SU-DHL-6 (cell line): ENCODE measurements around the gene ITPA.
"Not testable (repeated sequence)": the region's sequence is repeated elsewhere in the genome, so short reads cannot be mapped to it uniquely, and the experiment has no call there.

Source experiments
- H2AFZ ChIP-seq: fragments of 200-600 bp; sonication (generic); 2 replicates; pipeline ENCODE4 v1.6.1; 2014; ENCODE audit warnings: low read depth, mild to moderate bottlenecking, moderate library complexity, mixed read lengths, antibody characterized with exemption, low read length; ENCODE audit not compliant: severe bottlenecking
- H3F3A ChIP-seq: fragments of 200-600 bp; shearing (Covaris generic); 2 replicates; pipeline ENCODE4 v1.6.0; 2016; ENCODE audit warnings: antibody characterized with exemption, mild to moderate bottlenecking; ENCODE audit not compliant: insufficient read depth
- H3K27ac ChIP-seq: fragments of 200-600 bp; sonication (generic); 2 replicates; pipeline ENCODE4 v1.5.1; 2016; ENCODE audit warnings: low read depth, mild to moderate bottlenecking, low read length, moderate library complexity, mixed read lengths
- H3K27me3 ChIP-seq: fragments of 200-600 bp; sonication (generic), shearing (Covaris generic); 2 replicates; pipeline ENCODE4 v1.6.0; 2014; ENCODE audit warnings: mild to moderate bottlenecking, low read length
- H3K36me3 ChIP-seq: fragments of 200-600 bp; sonication (generic); 2 replicates; pipeline ENCODE4 v1.6.1; 2014; ENCODE audit warnings: mild to moderate bottlenecking, low read length, mixed read lengths
- H3K4me2 ChIP-seq: fragments of 300-600, 200-600 bp; shearing (Covaris generic), sonication (generic); 2 replicates; pipeline ENCODE4 v1.6.0; 2014; ENCODE audit warnings: low read length, low read depth, mild to moderate bottlenecking; ENCODE audit not compliant: poor library complexity, severe bottlenecking
- H3K4me3 ChIP-seq: fragments of 200-600 bp; sonication (generic); 2 replicates; pipeline ENCODE4 v1.5.1; 2014; ENCODE audit warnings: antibody characterized with exemption, low read length, mild to moderate bottlenecking, mixed read lengths; ENCODE audit not compliant: insufficient read depth, poor library complexity, severe bottlenecking
- H3K79me2 ChIP-seq: fragments of 200-600 bp; sonication (generic); 2 replicates; pipeline ENCODE4 v1.6.1; 2014; ENCODE audit warnings: mild to moderate bottlenecking, low read length, moderate library complexity; ENCODE audit not compliant: insufficient read depth
- H3K9ac ChIP-seq: fragments of 200-600 bp; sonication (generic); 2 replicates; pipeline ENCODE4 v1.7.0; 2014; ENCODE audit warnings: mild to moderate bottlenecking, low read length
- H3K9me2 ChIP-seq: fragments of 200-600 bp; sonication (generic); replicated peaks from 2 replicates; pipeline ENCODE4 v1.6.1; 2014; ENCODE audit warnings: low read length; ENCODE audit not compliant: insufficient read depth
- H3K9me3 ChIP-seq: fragments of 200-600 bp; sonication (generic); 2 replicates; pipeline ENCODE4 v1.6.1; 2014; ENCODE audit warnings: low read length, mixed read lengths; ENCODE audit not compliant: insufficient read depth
- H4K20me1 ChIP-seq: fragments of 200-600 bp; sonication (generic); 2 replicates; pipeline ENCODE4 v1.6.1; 2014; ENCODE audit warnings: low read depth, mild to moderate bottlenecking, antibody characterized with exemption, low read length, moderate library complexity, mixed read lengths
- EZH2phosphoT487 ChIP-seq: fragments of 200-600 bp; sonication (generic), shearing (Covaris generic); conservative IDR thresholded peaks from 2 replicates; pipeline ENCODE4 v1.6.1; 2018; ENCODE audit warnings: mild to moderate bottlenecking, antibody characterized with exemption, low read length, moderate library complexity, mixed read lengths
- TF ChIP-seq, protein P1 (sequence below): fragments of 200-600 bp; sonication (generic); IDR thresholded peaks from one replicate; pipeline ENCODE4 v1.5.1; 2017; ENCODE audit warnings: antibody characterized with exemption, mild to moderate bottlenecking, low read length, moderate library complexity; ENCODE audit not compliant: insufficient read depth, poor library complexity, severe bottlenecking

The ITPA gene

DNA sequence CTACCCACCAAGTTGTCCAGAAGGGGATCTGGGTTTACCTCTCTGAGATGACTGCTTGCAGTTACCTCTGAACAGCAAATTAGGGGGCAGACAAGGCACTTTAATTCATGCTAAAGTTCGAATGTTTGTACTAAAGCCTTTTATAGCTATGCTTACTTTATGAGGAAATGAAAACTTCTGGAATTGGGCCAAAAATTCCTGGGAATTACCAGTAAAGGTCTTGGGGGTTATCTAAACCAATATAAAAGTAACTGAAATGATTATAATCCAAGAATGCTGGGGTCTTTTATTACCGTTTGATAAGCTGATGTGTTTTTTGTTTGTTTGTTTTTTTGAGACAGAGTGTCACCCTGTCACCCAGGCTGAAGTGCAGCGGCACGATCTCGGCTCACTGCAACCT is 28.0 kb upstream of the ITPA start:
- H3K4me2 ChIP-seq = no peak overlapping the region
- no peaks in the 10 kb centered on the region for H3K9me3 ChIP-seq
- H2AFZ ChIP-seq = no peak overlapping the region
- H4K20me1 ChIP-seq = no peaks in the 10 kb centered on the region
- TF ChIP-seq EZH2phosphoT487 = no peak
- TF ChIP-seq, protein P1, sequence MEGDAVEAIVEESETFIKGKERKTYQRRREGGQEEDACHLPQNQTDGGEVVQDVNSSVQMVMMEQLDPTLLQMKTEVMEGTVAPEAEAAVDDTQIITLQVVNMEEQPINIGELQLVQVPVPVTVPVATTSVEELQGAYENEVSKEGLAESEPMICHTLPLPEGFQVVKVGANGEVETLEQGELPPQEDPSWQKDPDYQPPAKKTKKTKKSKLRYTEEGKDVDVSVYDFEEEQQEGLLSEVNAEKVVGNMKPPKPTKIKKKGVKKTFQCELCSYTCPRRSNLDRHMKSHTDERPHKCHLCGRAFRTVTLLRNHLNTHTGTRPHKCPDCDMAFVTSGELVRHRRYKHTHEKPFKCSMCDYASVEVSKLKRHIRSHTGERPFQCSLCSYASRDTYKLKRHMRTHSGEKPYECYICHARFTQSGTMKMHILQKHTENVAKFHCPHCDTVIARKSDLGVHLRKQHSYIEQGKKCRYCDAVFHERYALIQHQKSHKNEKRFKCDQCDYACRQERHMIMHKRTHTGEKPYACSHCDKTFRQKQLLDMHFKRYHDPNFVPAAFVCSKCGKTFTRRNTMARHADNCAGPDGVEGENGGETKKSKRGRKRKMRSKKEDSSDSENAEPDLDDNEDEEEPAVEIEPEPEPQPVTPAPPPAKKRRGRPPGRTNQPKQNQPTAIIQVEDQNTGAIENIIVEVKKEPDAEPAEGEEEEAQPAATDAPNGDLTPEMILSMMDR = no peak
- no peaks in the 10 kb centered on the region for H3K36me3 ChIP-seq
- no peak overlapping the region for H3K4me3 ChIP-seq
- no peaks in the 10 kb centered on the region for H3K9me2 ChIP-seq
- no peaks in the 10 kb centered on the region for H3K27me3 ChIP-seq
- no peaks in the 10 kb centered on the region for H3F3A ChIP-seq
- no peaks in the 10 kb centered on the region for H3K79me2 ChIP-seq
- H3K9ac ChIP-seq = no peak overlapping the region
- H3K27ac ChIP-seq = no peak overlapping the region

DNA sequence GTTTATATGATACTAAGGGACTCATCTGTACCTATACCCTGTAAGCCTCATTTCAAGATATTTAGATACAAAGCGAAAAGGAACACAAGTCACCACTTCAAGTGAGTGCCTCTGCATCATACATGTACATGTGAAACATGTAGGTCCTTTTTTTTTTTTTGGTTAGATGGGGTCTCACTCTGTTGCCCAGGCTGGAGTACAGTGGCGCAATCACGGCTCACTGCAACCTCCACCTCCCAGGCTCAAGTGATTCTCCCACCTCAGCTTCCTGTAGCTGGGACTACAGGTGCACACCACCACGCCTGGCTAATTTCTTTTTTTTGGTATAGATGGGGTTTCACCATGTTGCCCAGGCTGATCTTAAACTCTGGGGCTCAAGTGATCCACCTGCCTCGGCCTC is 26.9 kb upstream of the ITPA start:
- H3K36me3 ChIP-seq, H3K9me3 ChIP-seq, H3K9ac ChIP-seq, H2AFZ ChIP-seq, H3K4me2 ChIP-seq, H4K20me1 ChIP-seq, H3K27me3 ChIP-seq, H3F3A ChIP-seq, H3K4me3 ChIP-seq, H3K27ac ChIP-seq, H3K9me2 ChIP-seq, H3K79me2 ChIP-seq: not testable (repeated sequence)

DNA sequence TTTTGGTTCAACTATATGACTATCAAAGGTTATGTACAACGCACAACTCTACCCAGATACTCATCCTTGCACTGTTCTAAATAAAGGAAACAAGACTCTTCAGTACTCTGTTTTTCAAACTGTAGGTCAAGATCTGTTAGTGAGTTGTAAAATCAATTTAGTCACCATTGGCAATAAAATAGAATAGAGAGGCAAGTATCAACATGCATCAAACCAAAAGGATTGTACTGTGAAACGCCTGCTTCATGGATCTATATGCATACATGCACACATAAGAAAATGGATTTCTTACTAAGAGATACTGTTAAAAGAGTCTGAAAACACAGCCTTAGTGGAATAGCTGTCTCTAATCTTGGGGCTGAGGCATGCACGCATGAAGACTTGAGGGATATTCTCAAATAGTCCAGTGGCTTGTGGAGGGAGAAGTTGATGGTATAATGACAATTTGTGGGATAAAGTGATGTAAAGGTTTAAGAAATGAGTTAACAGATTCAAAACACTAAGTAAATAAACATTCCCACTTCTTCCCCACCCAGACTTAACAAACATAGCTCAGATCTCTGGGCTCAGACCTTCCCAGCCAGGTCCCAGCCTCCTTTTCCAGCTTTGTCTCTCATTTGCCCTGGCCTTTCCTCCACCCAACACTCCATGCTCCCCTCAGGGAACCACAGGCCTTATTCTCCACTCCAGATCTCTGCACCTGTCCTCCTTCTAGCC is 25.2 kb upstream of the ITPA start:
- no peaks in the 10 kb centered on the region for H3K27me3 ChIP-seq
- no peak overlapping the region for H3K4me3 ChIP-seq
- TF ChIP-seq, protein P1 = no peak
- TF ChIP-seq EZH2phosphoT487 = no peak
- H2AFZ ChIP-seq = no peak overlapping the region
- no peak overlapping the region for H3K9ac ChIP-seq
- no peak overlapping the region for H3K4me2 ChIP-seq
- no peaks in the 10 kb centered on the region for H3K9me2 ChIP-seq
- H3K9me3 ChIP-seq = no peaks in the 10 kb centered on the region
- no peaks in the 10 kb centered on the region for H4K20me1 ChIP-seq
- H3K27ac ChIP-seq = no peak overlapping the region
- H3F3A ChIP-seq = peaks cover 3% of the 10 kb centered on the region; the same call in 1 of the 2 replicates
- H3K36me3 ChIP-seq = no peaks in the 10 kb centered on the region
- H3K79me2 ChIP-seq = no peaks in the 10 kb centered on the region

GRCh38 chr20:3187861-3188260 is 21.4 kb upstream of the ITPA start:
- not testable (repeated sequence) for H3K27ac ChIP-seq, H3K36me3 ChIP-seq, H3K9me2 ChIP-seq, H3K27me3 ChIP-seq, H4K20me1 ChIP-seq, H3K9ac ChIP-seq, H2AFZ ChIP-seq, H3K79me2 ChIP-seq, H3K4me2 ChIP-seq, H3K9me3 ChIP-seq, H3F3A ChIP-seq, H3K4me3 ChIP-seq
